PC-3 (cell line): ENCODE data around the gene NPY. TPM values are rescaled to one million over a fixed set of nuclear protein-coding genes. Genes with fewer than 3 reads are reported as not detected.

ENCODE experiments used
- ATAC-seq: fragments of 200-7000 bp; cut with Tn5 transposase; 2 replicates; pipeline ENCODE4 v1.9.1; 2020; ENCODE audit warnings: mild to moderate bottlenecking, moderate library complexity
- BruUV-seq: library from RNA; stranded (reverse); fragments of 400-500 nt; replicated peaks from 2 replicates; lab custom pipeline; 2021; lab: Mats Ljungman, UMichigan
- CTCF ChIA-PET: fragments of 300-600 bp; sonication (Branson Sonifier 250); formaldehyde crosslinking; loops from one replicate; lab custom pipeline; 2022; ENCODE audit warnings: antibody characterized with exemption; lab: Charles Lee
- POLR2A ChIA-PET: fragments of 300-600 bp; sonication (Branson Sonifier 250); formaldehyde crosslinking; loops from one replicate; lab custom pipeline; 2022; ENCODE audit warnings: antibody characterized with exemption; ENCODE audit not compliant: unreplicated experiment; lab: Charles Lee
- DNase-seq: peaks from one replicate; pipeline ENCODE4 v3.0.0-alpha.2; 2015
- H2AFZ ChIP-seq: fragments of 300-600 bp; sonication (generic); 2 replicates; pipeline ENCODE4 v1.6.0; 2016; ENCODE audit warnings: antibody characterized with exemption, low read length
- H3F3A ChIP-seq: fragments of 300-600 bp; sonication (generic); one replicate; pipeline ENCODE4 v1.6.0; 2017; ENCODE audit warnings: antibody characterized with exemption, low read length, control low read depth, mild to moderate bottlenecking; ENCODE audit not compliant: unreplicated experiment
- H3K27ac ChIP-seq: fragments of 300-600 bp; sonication (generic); 2 replicates; pipeline ENCODE4 v1.5.1; 2016; ENCODE audit warnings: mild to moderate bottlenecking, low read length
- H3K27me3 ChIP-seq: fragments of 300-600 bp; sonication (generic); 2 replicates; pipeline ENCODE4 v1.6.1; 2016; ENCODE audit warnings: low read length, mixed read lengths
- H3K36me3 ChIP-seq: fragments of 300-600 bp; sonication (generic); 2 replicates; pipeline ENCODE4 v1.6.1; 2016; ENCODE audit warnings: low read depth, mixed run types, low read length, mixed read lengths
- H3K4me1 ChIP-seq: fragments of 300-600 bp; sonication (generic); 2 replicates; pipeline ENCODE4 v1.5.1; 2016; ENCODE audit warnings: low read length; ENCODE audit not compliant: insufficient read depth
- H3K4me2 ChIP-seq: fragments of 300-600 bp; sonication (generic); 2 replicates; pipeline ENCODE4 v1.6.0; 2016; ENCODE audit warnings: low read length
- H3K4me3 ChIP-seq: fragments of 300-600 bp; sonication (generic); 2 replicates; pipeline ENCODE4 v1.5.1; 2016; ENCODE audit warnings: mild to moderate bottlenecking, low read length, mixed read lengths
- H3K79me2 ChIP-seq: fragments of 300-600 bp; sonication (generic); 2 replicates; pipeline ENCODE4 v1.6.1; 2017; ENCODE audit warnings: low read length, mixed read lengths
- H3K9ac ChIP-seq: fragments of 300-600 bp; sonication (generic); 2 replicates; pipeline ENCODE4 v1.6.0; 2016; ENCODE audit warnings: mild to moderate bottlenecking, low read length
- H3K9me2 ChIP-seq: fragments of 300-600 bp; sonication (generic); replicated peaks from 2 replicates; pipeline ENCODE4 v1.6.1; 2016; ENCODE audit warnings: mixed run types, low read length, mixed read lengths
- H3K9me3 ChIP-seq: fragments of 300-600 bp; sonication (generic); 2 replicates; pipeline ENCODE4 v1.6.1; 2016; ENCODE audit warnings: low read length, mixed read lengths
- H4K20me1 ChIP-seq: fragments of 300-600 bp; sonication (generic); 2 replicates; pipeline ENCODE4 v1.6.1; 2016; ENCODE audit warnings: low read length, mixed read lengths
- EZH2 ChIP-seq: fragments of 300-600 bp; sonication (generic); IDR thresholded peaks from one replicate; pipeline ENCODE4 v1.6.1; 2017; ENCODE audit warnings: antibody characterized with exemption, mild to moderate bottlenecking, low read length; ENCODE audit not compliant: unreplicated experiment
- EZH2phosphoT487 ChIP-seq: fragments of 300-600 bp; sonication (generic); IDR thresholded peaks from 2 replicates; pipeline ENCODE4 v1.6.1; 2018; ENCODE audit warnings: mild to moderate bottlenecking, antibody characterized with exemption, low read length, borderline replicate concordance
- intact Hi-C: fragments of 100-400 bp; cut with micrococcal nuclease; formaldehyde crosslinking; loops from 2 replicates; pipeline ENCODE4 v1.9.0; 2023
- total RNA-seq: library from RNA; depleted of rRNA; stranded (reverse); fragments of >200 nt; gene quantifications from 2 replicates; pipeline ENCODE4 v1.2.3, GENCODE V29; 2014
- TF ChIP-seq, protein P1 (sequence below): fragments of 300-600 bp; sonication (generic); conservative IDR thresholded peaks from 2 replicates; pipeline ENCODE4 v1.5.1; 2017; ENCODE audit warnings: antibody characterized with exemption, low read depth, mild to moderate bottlenecking, low read length

NPY gene
- total RNA-seq, 1 experiment from 2014 or later, result not detected

DNA sequence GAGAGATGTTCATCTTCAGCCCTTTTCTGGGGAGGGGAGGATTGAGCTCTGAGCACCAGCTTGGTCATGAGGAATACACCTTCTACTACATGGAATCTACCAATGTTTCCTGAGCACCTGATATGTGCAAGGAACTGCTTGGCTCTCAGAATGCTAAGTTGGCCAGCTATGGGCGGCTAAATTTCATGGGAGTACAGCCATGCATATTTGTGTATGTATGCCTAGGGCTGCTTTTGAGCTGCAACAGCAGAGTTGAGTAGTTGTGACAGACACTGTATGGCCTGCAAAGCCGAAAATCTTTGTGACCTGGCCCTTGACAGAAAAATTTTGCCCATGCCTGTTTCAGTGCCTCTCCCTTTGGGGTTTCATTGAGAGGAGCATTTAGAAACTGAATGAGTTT lies 44.9 kb downstream of the NPY start:
- Histone ChIP-seq H3K27ac (no peak overlapping the region), H3F3A (no peaks in the 10 kb centered on the region), H3K4me3 (no peak overlapping the region), H3K9me3 (no peaks in the 10 kb centered on the region), H3K36me3 (no peaks in the 10 kb centered on the region), H4K20me1 (no peaks in the 10 kb centered on the region), H3K4me1 (no peaks in the 10 kb centered on the region), H3K9ac (no peak overlapping the region), H3K4me2 (no peak overlapping the region), H3K9me2 (no peaks in the 10 kb centered on the region), H3K79me2 (no peaks in the 10 kb centered on the region), H2AFZ (no peak overlapping the region), H3K27me3 (no peaks in the 10 kb centered on the region; the same call in 1 of the 2 replicates)
- BruUV-seq, result no TSS peak
- DNase-seq, result no peak
- ATAC-seq, result no peak
- TF ChIP-seq, protein P1, sequence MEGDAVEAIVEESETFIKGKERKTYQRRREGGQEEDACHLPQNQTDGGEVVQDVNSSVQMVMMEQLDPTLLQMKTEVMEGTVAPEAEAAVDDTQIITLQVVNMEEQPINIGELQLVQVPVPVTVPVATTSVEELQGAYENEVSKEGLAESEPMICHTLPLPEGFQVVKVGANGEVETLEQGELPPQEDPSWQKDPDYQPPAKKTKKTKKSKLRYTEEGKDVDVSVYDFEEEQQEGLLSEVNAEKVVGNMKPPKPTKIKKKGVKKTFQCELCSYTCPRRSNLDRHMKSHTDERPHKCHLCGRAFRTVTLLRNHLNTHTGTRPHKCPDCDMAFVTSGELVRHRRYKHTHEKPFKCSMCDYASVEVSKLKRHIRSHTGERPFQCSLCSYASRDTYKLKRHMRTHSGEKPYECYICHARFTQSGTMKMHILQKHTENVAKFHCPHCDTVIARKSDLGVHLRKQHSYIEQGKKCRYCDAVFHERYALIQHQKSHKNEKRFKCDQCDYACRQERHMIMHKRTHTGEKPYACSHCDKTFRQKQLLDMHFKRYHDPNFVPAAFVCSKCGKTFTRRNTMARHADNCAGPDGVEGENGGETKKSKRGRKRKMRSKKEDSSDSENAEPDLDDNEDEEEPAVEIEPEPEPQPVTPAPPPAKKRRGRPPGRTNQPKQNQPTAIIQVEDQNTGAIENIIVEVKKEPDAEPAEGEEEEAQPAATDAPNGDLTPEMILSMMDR, result no peak
- TF ChIP-seq EZH2phosphoT487, result no peak
- no peak for TF ChIP-seq EZH2
- POLR2A ChIA-PET, result no interaction called here
- intact Hi-C loops, result no loop called here
- CTCF ChIA-PET, result no interaction called here

DNA sequence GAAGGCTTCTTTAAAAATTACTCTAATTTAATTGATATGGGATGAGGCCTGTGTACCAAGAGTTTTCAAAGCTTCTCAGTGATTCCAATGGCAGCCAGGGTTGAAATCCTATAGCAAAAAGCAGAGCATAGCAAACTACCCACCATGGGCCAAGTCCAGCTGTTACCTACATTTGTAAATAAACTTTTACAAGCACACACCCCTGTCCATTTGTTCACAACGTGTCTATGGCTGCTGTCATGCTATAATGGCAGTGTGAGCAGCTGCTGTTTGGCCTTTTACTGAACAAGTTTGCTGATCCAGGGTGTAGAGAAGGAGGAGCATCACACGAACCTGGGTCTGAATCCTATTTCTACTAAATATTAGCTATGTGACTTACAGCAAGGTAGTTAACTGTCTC lies 50.0 kb downstream of the NPY start:
- POLR2A ChIA-PET, result no interaction called here
- Histone ChIP-seq H3K4me2 (no peak overlapping the region), H3K4me3 (no peak overlapping the region), H3K27ac (no peak overlapping the region), H3K79me2 (no peaks in the 10 kb centered on the region), H3K36me3 (no peaks in the 10 kb centered on the region), H3F3A (no peaks in the 10 kb centered on the region), H3K9me3 (no peaks in the 10 kb centered on the region), H3K27me3 (peaks cover 25% of the 10 kb centered on the region), H3K9me2 (no peaks in the 10 kb centered on the region), H3K4me1 (no peaks in the 10 kb centered on the region), H3K9ac (no peak overlapping the region), H2AFZ (no peak overlapping the region), H4K20me1 (no peaks in the 10 kb centered on the region)
- BruUV-seq, result no TSS peak
- intact Hi-C loops, result no loop called here
- no peak for DNase-seq
- ATAC-seq, result no peak
- CTCF ChIA-PET, result no interaction called here
- TF ChIP-seq EZH2, result no peak
- no peak for TF ChIP-seq EZH2phosphoT487
- TF ChIP-seq, protein P1, result no peak

DNA sequence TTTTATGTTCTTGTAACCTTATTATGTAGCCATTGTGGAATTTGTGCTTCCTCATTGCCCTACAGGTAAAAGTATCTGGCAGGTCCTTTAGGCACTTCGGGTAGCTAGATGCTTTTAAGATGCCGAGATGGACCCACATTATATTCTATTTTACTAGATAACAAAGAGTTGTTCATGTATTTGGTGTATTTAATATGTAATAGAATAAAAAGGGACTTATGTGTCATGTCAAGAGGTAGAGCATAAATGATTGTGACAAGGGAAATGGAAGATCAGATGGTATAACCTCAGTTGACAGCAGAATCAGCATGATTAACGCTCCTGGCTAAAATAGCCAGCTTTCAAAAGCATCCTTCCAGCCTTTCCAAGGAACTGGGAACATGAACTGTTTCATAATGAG lies 50.6 kb downstream of the NPY start:
- Histone ChIP-seq H3K36me3 (no peaks in the 10 kb centered on the region), H3K4me3 (no peak overlapping the region), H3F3A (no peaks in the 10 kb centered on the region), H4K20me1 (no peaks in the 10 kb centered on the region), H3K4me2 (no peak overlapping the region), H3K27ac (no peak overlapping the region), H3K9ac (no peak overlapping the region), H2AFZ (no peak overlapping the region), H3K9me2 (no peaks in the 10 kb centered on the region), H3K9me3 (no peaks in the 10 kb centered on the region), H3K27me3 (peaks cover 31% of the 10 kb centered on the region), H3K79me2 (no peaks in the 10 kb centered on the region), H3K4me1 (no peaks in the 10 kb centered on the region)
- intact Hi-C loops, result no loop called here
- ChIA-PET POLR2A (no interaction called here), CTCF (interaction anchor here (0.6 to 0.7 kb wide), 2 partner anchors 74 to 1944 kb away, joined by 3 read pairs; no protein-coding TSS in a partner anchor)
- ATAC-seq (no peak), DNase-seq (no peak)
- TF ChIP-seq, protein P1, result no peak
- TF ChIP-seq EZH2 (no peak), EZH2phosphoT487 (no peak)
- no TSS peak for BruUV-seq
